Activated naive CD4-positive, alpha-beta T cell treated with anti-CD3 and anti-CD28 coated beads, Interleukin-2, amount 50 U/mL, for 16 hours (primary cell): ENCODE results near the gene RPS4Y1.
A peak's percentile ranks its signal among the peaks of the same experiment; 100 is the strongest.
"Not testable (repeated sequence)": the region's sequence is repeated elsewhere in the genome, so short reads cannot be mapped to it uniquely, and the experiment has no call there.

Experiments used
- DNase-seq: peaks from one replicate; pipeline ENCODE4 v3.0.0-alpha.2; 2020

The RPS4Y1 gene

GRCh38 chrY:2841471-2841893 is at the start of gene RPS4Y1:
Gene RPS4Y1 (plus strand): TSS chrY:2841602. CDS start chrY:2841625, 23 bp downstream.
- DNase-seq = peak; percentile 39

GRCh38 chrY:2796977-2797523 is 44.4 kb upstream of the RPS4Y1 start:
- DNase-seq = no peak

GRCh38 chrY:2797991-2798390 is 43.4 kb upstream of the RPS4Y1 start:
- DNase-seq = no peak

- no peak for DNase-seq
Measured at GRCh38 chrY:2800246-2800645, 41.2 kb upstream of the RPS4Y1 start.

- DNase-seq = not testable (repeated sequence)
Measured at GRCh38 chrY:2817146-2817896, 24.1 kb upstream of the RPS4Y1 start.

DNA sequence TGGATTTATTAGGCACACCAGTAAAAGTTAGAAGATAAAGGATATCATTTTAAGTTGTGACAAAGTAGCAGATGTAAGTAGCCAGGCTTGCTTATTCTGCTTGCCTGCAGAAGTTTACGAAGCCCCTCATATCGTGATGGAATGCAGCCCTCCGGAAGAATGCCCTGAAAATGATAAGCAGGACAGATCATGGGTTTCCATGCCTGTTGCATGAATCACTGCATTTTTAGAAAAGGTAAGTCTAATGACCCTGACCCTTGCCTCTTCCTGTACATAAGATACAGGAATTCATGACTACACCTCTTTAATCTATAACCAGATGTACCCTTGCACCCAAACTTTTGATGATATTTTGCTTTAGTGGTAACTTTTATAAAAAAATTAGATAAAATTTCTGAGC is 16.9 kb upstream of the RPS4Y1 start:
- DNase-seq = no peak

DNA sequence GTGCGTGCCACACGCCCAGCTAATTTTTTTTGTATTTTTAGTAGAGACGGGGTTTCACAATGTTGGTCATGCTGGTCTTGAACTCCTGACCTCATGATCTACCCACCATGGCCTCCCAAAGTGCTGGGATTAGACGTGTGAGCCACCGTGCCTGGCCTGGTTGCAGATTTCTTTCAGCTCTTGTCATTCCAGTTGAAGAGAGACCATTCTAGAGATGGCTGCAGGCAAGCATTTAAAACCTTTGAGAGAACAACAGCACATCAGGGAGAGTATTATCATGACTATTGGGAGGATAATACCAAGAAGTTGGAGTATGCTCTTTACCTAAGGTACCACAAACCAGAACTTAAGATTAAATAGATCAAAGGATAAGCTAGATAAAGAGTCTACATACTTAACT is 12.9 kb upstream of the RPS4Y1 start:
- DNase-seq = no peak

- no peak for DNase-seq
Measured at GRCh38 chrY:2835230-2835629, 6.2 kb upstream of the RPS4Y1 start.

DNA sequence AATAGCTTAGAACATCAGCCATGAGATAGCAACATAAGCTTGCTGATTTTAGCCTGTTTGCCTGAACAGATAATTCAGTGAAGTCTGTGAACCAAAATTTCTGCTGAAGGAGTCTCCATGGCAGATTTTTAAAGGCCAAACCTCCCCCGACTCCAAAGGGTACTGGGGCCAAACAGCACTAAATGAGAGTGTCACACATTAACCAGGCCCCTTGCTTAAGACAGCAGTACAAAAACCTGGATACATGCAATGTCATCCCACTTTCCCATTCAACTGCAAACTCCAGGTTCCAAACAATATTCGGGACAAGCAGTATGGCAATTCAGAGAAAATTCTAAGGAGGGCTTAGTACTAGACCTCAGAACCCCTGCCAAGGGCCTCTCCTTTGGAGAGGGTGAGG is 4.3 kb upstream of the RPS4Y1 start:
- DNase-seq = no peak

DNA sequence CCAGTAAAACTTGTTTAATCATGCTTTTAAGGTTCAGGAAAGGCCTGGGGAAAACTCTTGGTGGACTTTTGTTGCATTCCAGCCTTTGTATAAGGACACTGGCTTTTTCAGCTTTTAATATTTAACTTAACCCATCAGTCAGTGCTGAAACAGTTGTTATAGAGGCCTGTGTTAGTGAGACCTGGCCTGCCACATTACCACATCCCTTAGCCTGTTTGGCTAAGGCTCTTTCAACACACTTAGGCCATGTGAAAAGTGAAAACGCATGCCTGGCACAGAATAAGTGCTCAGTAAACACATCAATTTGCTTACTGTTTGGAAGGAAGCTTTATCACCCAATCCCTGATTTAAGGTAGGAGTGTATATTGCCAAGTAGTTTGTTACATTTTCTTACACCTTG is 3.5 kb upstream of the RPS4Y1 start:
- DNase-seq = no peak

- no peak for DNase-seq
Measured at GRCh38 chrY:2846791-2847190, 5.4 kb downstream of the RPS4Y1 start.

DNA sequence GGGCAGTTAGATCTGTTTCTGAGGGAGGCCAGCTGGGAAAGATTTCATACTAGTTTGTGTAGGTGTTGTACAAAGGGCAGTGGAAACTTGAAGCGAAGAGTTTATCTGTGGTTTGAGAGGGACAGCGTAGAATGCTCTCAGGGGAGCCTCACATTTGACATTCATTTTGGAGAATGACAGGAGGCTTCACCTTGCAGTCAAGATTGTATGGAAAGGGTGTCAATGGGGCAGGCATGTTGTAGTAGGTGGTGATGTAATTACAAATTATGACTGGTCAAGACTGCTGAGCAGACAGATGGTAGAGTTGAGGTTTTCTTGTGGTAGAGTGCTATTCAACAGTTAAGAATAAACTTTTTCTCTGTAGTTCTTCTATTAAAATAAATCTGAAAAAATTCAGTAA is 7.0 kb downstream of the RPS4Y1 start:
- no peak for DNase-seq

- no peak for DNase-seq
Measured at GRCh38 chrY:2849368-2849767, 8.0 kb downstream of the RPS4Y1 start.

DNA sequence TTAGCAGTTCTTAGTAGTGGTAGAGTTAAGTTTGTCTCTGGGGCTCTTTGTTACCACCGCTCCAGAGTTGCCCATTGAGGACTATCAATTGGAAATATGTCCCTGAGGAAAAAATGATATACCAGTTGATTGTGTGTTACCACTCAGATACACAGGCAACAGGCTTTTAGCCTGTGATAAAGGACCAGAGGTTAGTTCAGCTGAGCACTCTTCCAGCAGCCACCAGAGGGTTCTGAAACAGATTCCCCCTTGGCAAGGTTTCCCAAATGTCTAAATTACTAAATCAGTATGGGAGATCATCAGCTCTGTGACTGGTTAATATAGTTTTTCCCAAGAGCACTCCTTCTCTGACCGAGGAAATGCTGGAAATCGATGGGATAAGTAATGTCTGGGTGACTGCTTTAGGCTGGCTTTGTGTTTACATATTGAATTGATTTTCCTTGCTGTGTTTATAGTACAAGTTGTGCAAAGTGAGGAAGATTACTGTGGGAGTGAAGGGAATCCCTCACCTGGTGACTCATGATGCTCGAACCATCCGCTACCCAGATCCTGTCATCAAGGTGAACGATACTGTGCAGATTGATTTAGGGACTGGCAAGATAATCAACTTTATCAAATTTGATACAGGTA is 12.9 kb downstream of the RPS4Y1 start:
- no peak for DNase-seq

DNA sequence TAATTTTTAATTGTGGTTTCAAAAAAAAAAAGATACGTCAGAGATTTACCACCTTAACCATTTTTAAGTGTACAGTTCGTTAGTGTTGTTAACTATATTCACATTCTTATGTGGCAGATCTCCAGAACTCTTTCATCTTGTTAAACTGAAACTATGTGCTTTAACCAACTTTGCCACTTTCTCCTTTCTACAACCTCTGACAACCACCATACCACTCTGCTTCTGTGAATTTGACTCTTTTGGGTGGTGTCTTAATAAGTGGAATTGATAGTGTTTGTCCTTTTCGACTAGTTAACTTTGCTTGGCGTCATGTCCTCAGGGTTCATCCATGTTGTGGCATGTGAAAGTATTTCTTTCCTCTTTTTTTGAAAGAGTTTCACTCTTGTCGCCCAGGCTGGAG is 15.7 kb downstream of the RPS4Y1 start:
- DNase-seq = no peak

GRCh38 chrY:2857686-2858085 is 16.3 kb downstream of the RPS4Y1 start:
- DNase-seq = no peak

- no peak for DNase-seq
Measured at GRCh38 chrY:2859782-2860181, 18.4 kb downstream of the RPS4Y1 start.

- DNase-seq = no peak
Measured at GRCh38 chrY:2860511-2860910, 19.1 kb downstream of the RPS4Y1 start.

DNA sequence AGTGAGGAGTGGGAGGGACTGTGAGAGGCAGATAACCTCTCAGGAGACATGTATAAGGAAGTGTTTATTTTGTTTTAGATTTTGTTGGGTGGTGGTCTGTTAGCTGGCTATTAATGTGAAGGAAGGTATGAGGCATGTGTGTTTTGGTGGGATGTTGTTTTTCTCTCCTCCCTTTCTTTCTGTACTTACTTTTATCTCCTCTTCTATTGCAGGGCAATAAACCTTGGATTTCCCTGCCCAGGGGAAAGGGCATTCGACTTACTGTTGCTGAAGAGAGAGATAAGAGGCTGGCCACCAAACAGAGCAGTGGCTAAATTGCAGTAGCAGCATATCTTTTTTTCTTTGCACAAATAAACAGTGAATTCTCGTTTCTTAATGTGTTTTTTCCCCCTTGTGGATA is 25.2 kb downstream of the RPS4Y1 start:
- no peak for DNase-seq

DNA sequence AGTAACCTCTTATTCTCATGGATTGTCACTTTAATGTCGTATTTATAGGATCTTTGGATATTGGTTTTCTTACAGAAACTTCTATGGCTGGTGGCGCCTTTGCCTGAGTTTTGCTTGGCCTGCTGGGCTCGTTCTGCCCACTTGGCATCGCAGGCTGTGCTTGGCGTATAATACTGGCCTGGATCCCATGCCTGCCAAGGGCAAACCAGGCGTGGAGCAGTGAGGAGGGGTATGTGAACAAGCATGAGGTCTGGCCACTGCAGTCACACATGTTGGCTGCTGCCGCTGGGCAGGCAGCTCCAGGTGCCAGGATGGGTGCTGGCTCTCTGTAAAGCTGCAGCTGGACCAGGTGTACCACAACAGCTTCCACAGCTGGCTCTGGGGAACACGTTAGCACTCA is 26.1 kb downstream of the RPS4Y1 start:
- no peak for DNase-seq

DNA sequence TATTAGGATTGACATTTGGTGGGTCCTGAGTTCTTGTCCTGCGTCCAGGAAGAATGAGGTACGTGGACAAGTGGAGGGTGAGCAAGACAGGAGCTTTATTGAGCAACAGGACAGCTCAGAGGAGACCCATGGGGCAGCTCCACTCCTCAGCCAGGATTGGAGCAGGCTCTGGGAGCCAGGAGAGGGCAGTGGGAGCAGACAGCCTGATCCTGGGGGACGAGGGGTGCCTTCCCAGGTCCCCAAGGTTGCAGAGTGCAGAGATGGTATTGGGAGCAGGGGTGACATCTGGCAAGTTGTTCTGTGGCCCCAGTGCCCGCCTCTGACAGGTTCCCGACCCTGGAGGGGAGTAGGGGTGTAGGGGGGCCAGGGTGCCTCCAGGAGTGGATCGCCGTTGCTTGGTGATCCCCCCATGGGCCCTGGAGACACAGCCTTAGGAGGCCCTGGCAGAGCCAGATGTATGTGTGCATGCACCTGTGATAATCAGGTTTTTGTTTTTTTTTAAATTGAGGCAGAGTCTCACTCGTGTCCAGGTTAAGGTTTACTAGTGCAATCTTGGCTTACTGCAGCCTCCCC is 26.7 kb downstream of the RPS4Y1 start:
- no peak for DNase-seq

- DNase-seq = not testable (repeated sequence)
Measured at GRCh38 chrY:2872234-2872633, 30.8 kb downstream of the RPS4Y1 start.

DNA sequence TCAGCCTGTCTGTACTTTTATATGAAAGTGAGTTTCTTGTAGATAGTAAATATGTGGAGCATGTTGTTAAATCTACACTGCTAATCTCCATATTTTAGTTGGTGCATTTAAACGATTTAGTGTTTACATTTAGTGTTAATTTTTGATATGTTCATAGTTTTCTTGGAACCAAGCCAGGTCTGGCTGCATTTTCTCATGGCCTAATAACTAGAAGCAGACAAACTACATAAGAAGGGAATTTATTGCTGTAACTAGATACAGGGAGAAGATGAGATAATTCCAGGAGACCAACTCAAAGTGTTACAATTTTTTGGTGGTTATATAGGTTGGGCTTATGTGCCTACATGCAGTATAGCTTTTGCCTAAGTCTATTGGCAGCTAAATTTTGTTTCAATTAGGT is 32.8 kb downstream of the RPS4Y1 start:
- DNase-seq = no peak

DNA sequence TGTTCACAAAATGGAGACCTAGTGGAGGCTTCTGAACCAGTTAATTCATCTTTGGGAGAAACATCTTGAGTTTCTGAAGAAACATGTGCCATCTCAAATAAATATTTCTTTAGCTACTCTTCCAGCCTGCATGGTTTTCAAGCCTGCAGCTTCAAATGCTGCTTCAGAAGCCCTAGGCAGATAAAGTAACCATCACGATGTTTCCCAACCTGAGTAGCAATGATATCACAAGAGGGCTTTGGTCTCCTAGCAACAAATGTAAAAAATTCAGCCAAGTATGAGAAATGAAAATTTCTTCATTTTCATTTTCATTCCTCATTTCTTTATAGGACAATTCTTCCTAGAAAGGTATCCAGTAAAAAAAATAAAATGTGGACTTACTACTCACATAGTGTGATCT is 42.2 kb downstream of the RPS4Y1 start:
- DNase-seq = no peak
